VCaP (cell line): Measurements from ENCODE around the gene UBR2.

Experiments used
- H3K27ac ChIP-seq: fragments of 450-650 bp; 2 replicates; pipeline ENCODE4 v1.5.1; 2017
- TF ChIP-seq, protein P1 (sequence below): fragments of 450-650 bp; conservative IDR thresholded peaks from 2 replicates; pipeline ENCODE4 v1.5.1; 2017; ENCODE audit warnings: mild to moderate bottlenecking, moderate library complexity

The UBR2 gene

GRCh38 chr6:42688281-42688680 is 124.5 kb downstream of the UBR2 start:
- no peak overlapping the region for H3K27ac ChIP-seq
- TF ChIP-seq, protein P1, sequence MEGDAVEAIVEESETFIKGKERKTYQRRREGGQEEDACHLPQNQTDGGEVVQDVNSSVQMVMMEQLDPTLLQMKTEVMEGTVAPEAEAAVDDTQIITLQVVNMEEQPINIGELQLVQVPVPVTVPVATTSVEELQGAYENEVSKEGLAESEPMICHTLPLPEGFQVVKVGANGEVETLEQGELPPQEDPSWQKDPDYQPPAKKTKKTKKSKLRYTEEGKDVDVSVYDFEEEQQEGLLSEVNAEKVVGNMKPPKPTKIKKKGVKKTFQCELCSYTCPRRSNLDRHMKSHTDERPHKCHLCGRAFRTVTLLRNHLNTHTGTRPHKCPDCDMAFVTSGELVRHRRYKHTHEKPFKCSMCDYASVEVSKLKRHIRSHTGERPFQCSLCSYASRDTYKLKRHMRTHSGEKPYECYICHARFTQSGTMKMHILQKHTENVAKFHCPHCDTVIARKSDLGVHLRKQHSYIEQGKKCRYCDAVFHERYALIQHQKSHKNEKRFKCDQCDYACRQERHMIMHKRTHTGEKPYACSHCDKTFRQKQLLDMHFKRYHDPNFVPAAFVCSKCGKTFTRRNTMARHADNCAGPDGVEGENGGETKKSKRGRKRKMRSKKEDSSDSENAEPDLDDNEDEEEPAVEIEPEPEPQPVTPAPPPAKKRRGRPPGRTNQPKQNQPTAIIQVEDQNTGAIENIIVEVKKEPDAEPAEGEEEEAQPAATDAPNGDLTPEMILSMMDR: no peak

- no peak overlapping the region for H3K27ac ChIP-seq
- TF ChIP-seq, protein P1: no peak
Observed at GRCh38 chr6:42689371-42689770, 125.5 kb downstream of the UBR2 start.

DNA sequence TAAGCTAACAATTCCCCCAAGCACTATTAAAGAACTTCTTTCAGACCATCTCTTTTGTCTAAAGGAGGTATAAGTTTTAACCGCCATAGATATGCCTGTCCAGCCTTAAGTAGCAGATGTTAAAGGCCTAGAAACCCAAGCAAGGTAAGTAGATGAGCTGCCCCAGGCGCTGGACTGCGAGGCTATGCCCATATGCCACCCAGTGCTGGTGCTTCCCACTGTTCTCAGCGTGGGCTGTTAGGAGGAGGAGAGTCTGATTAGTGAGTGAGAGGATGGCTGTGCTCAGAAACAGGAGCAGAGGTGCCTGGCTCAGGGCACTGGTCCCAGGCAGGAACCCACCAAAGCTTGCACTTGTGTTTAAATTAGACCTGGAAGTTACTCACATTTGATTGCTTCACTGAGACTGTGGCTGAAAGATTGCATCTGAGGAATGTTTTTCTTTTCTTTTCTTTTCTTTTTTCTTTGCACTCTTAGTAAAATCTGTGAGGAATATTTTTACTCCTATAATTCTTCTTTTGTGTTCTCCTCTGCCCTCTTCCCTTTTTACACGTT is 126.4 kb downstream of the UBR2 start:
- no peak overlapping the region for H3K27ac ChIP-seq
- TF ChIP-seq, protein P1: no peak

GRCh38 chr6:42690872-42691271 is 127.0 kb downstream of the UBR2 start:
- H3K27ac ChIP-seq: no peak overlapping the region
- TF ChIP-seq, protein P1: no peak

DNA sequence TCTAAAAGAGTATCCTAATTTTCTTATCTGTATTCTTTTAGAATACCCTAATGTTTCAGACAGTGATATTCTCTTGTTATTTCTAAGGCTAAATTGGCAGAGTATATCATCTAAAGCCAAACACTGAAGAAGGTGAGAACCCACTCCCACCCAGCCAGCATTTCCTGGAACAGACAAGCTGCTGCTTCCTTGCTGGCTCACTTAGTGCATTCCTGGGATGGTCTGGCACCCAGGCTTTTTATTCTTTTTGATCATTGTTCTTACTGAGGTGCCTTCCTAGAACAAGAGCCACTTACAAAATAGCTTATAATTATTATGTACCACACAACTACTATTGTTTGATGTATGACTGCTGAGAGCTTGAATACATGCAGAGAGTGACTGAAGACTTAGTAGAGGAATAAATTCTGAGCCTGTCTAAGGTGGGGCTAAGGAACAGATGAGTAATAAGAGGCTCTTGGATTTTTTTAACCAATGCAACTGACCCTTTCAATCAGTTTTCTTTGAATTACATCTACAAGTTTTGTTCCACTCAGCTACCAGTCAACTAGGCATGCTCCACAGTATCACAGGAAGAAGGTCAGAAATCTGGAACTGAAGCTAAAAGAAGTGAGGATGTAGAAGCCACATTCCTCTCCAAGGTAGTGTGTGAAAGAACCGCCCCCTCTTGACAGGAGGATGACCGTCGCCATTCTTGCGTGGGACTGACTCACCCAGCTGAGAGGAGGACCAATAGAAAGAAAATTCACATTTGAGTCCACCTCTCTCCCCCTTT is 128.5 kb downstream of the UBR2 start:
- peak overlapping the region; percentile 16; the same call in 1 of the 2 replicates for H3K27ac ChIP-seq
- TF ChIP-seq, protein P1: no peak

- TF ChIP-seq, protein P1: no peak
- no peak overlapping the region for H3K27ac ChIP-seq
Observed at GRCh38 chr6:42693725-42694323, 130.0 kb downstream of the UBR2 start.

GRCh38 chr6:42694586-42694985 is 130.8 kb downstream of the UBR2 start:
- TF ChIP-seq, protein P1: no peak
- no peak overlapping the region for H3K27ac ChIP-seq
